Muscle layer of colon (tissue), 2 donors: ENCODE results near the gene RAPGEFL1.
"Not testable (repeated sequence)": the region's sequence is repeated elsewhere in the genome, so short reads cannot be mapped to it uniquely, and the experiment has no call there.

ENCODE experiments used
- H3K27ac ChIP-seq: one replicate; pipeline ENCODE4 v1.7.0; 2013; ENCODE audit warnings: low read depth, mild to moderate bottlenecking, low read length, moderate library complexity
- H3K27me3 ChIP-seq, 2 donors: one replicate each; pipeline ENCODE4 v1.7.0; 2013; ENCODE audit warnings: low read length in 2 of 2, mild to moderate bottlenecking in 2 of 2; ENCODE audit not compliant: insufficient read depth in 2 of 2, control insufficient read depth in 1 of 2
- H3K36me3 ChIP-seq: one replicate; pipeline ENCODE4 v1.7.0; 2013; ENCODE audit warnings: mild to moderate bottlenecking, low read length; ENCODE audit not compliant: insufficient read depth
- H3K4me1 ChIP-seq: one replicate; pipeline ENCODE4 v1.7.0; 2013; ENCODE audit warnings: mild to moderate bottlenecking, low read length; ENCODE audit not compliant: insufficient read depth
- H3K4me3 ChIP-seq, 2 donors: one replicate each; pipeline ENCODE4 v1.7.0; 2013; ENCODE audit warnings: low read length in 2 of 2, low read depth in 1 of 2, mild to moderate bottlenecking in 1 of 2, moderate library complexity in 1 of 2
- H3K9ac ChIP-seq: one replicate; pipeline ENCODE4 v1.7.0; 2013; ENCODE audit warnings: low read length
- H3K9me3 ChIP-seq: one replicate; pipeline ENCODE4 v1.7.0; 2013; ENCODE audit warnings: mild to moderate bottlenecking, low read length
- donor health status: abdominal sarcoma.
- donor health status: Adenocarcinoma of cecum.

Gene RAPGEFL1

GRCh38 chr17:40177275-40177874, at the start of gene RAPGEFL1:
TSS of gene RAPGEFL1 (plus strand) at chr17:40177470. CDS start at chr17:40177862, 392 bp downstream.
- H3K9me3 ChIP-seq, result no peaks in the 10 kb centered on the region
- no peak within 1 kb of the TSS for H3K27ac ChIP-seq
- peaks cover 0 to 4% of the 10 kb centered on the region in 2 donors for H3K27me3 ChIP-seq
- H3K36me3 ChIP-seq, result peaks cover 23% of the 10 kb centered on the region
- peaks cover 6% of the 10 kb centered on the region for H3K4me1 ChIP-seq
- H3K9ac ChIP-seq, result no peak within 1 kb of the TSS
- peak within 1 kb of the TSS in 1 of 2 donors; percentile 83 for H3K4me3 ChIP-seq

- peaks cover 82% of the 10 kb centered on the region for H3K36me3 ChIP-seq
- peaks cover 13% of the 10 kb centered on the region for H3K4me1 ChIP-seq
- no peak overlapping the region for H3K4me3 ChIP-seq
- H3K9ac ChIP-seq, result no peak overlapping the region
- H3K27me3 ChIP-seq, result no peaks in the 10 kb centered on the region
- H3K27ac ChIP-seq, result no peak overlapping the region
- H3K9me3 ChIP-seq, result no peaks in the 10 kb centered on the region
Measured at GRCh38 chr17:40129498-40129897, 47.8 kb upstream of the RAPGEFL1 start.

GRCh38 chr17:40130352-40131042, 46.8 kb upstream of the RAPGEFL1 start:
- H3K9ac ChIP-seq, result no peak overlapping the region
- H3K4me1 ChIP-seq, result peaks cover 6% of the 10 kb centered on the region
- H3K9me3 ChIP-seq, result no peaks in the 10 kb centered on the region
- H3K36me3 ChIP-seq, result peaks cover 92% of the 10 kb centered on the region
- no peak overlapping the region for H3K27ac ChIP-seq
- H3K4me3 ChIP-seq, result no peak overlapping the region
- no peaks in the 10 kb centered on the region for H3K27me3 ChIP-seq

GRCh38 chr17:40134184-40134583, 43.1 kb upstream of the RAPGEFL1 start:
- Histone ChIP-seq H3K9me3 (no peaks in the 10 kb centered on the region), H3K36me3 (peaks cover 80% of the 10 kb centered on the region), H3K27me3 (no peaks in the 10 kb centered on the region), H3K4me3 (no peak overlapping the region), H3K9ac (no peak overlapping the region), H3K27ac (no peak overlapping the region), H3K4me1 (peaks cover under 1% of the 10 kb centered on the region)

- H3K4me3 ChIP-seq, result no peak overlapping the region
- no peaks in the 10 kb centered on the region for H3K9me3 ChIP-seq
- H3K4me1 ChIP-seq, result peaks cover 6% of the 10 kb centered on the region
- H3K27me3 ChIP-seq, result no peaks in the 10 kb centered on the region
- H3K27ac ChIP-seq, result no peak overlapping the region
- no peak overlapping the region for H3K9ac ChIP-seq
- H3K36me3 ChIP-seq, result peaks cover 64% of the 10 kb centered on the region
Measured at GRCh38 chr17:40135817-40136216, 41.5 kb upstream of the RAPGEFL1 start.

- Histone ChIP-seq H3K9ac (peak overlapping the region; percentile 91), H3K4me1 (peaks cover 18% of the 10 kb centered on the region), H3K27ac (peak overlapping the region; percentile 95), H3K4me3 (peak overlapping the region; percentile 66 to 76), H3K9me3 (no peaks in the 10 kb centered on the region), H3K36me3 (peaks cover 40% of the 10 kb centered on the region), H3K27me3 (no peaks in the 10 kb centered on the region)
Measured at GRCh38 chr17:40139566-40140058, 37.7 kb upstream of the RAPGEFL1 start.

- Histone ChIP-seq H3K4me1 (peaks cover 18% of the 10 kb centered on the region), H3K36me3 (peaks cover 21% of the 10 kb centered on the region)
- not testable (repeated sequence) for H3K27ac ChIP-seq, H3K4me3 ChIP-seq, H3K9ac ChIP-seq, H3K9me3 ChIP-seq, H3K27me3 ChIP-seq
Measured at GRCh38 chr17:40143166-40143565, 34.1 kb upstream of the RAPGEFL1 start.

GRCh38 chr17:40145476-40145875, 31.8 kb upstream of the RAPGEFL1 start:
- Histone ChIP-seq H3K9me3 (no peaks in the 10 kb centered on the region), H3K27ac (no peak overlapping the region), H3K4me1 (peaks cover 13% of the 10 kb centered on the region), H3K4me3 (no peak overlapping the region), H3K36me3 (peaks cover 39% of the 10 kb centered on the region), H3K9ac (no peak overlapping the region), H3K27me3 (no peaks in the 10 kb centered on the region)

- Histone ChIP-seq H3K9me3 (no peaks in the 10 kb centered on the region), H3K27me3 (no peaks in the 10 kb centered on the region), H3K4me1 (peaks cover 6% of the 10 kb centered on the region), H3K4me3 (no peak overlapping the region), H3K36me3 (peaks cover 36% of the 10 kb centered on the region), H3K9ac (no peak overlapping the region), H3K27ac (no peak overlapping the region)
Measured at GRCh38 chr17:40148527-40148926, 28.7 kb upstream of the RAPGEFL1 start.

GRCh38 chr17:40150276-40150675, 27.0 kb upstream of the RAPGEFL1 start:
- H3K9me3 ChIP-seq, result no peaks in the 10 kb centered on the region
- H3K27me3 ChIP-seq, result no peaks in the 10 kb centered on the region
- H3K4me1 ChIP-seq, result peaks cover 6% of the 10 kb centered on the region
- peaks cover 42% of the 10 kb centered on the region for H3K36me3 ChIP-seq
- H3K9ac ChIP-seq, result no peak overlapping the region
- H3K4me3 ChIP-seq, result no peak overlapping the region
- no peak overlapping the region for H3K27ac ChIP-seq

GRCh38 chr17:40151414-40151963, 25.8 kb upstream of the RAPGEFL1 start:
- H3K9me3 ChIP-seq, result no peaks in the 10 kb centered on the region
- no peak overlapping the region for H3K27ac ChIP-seq
- H3K36me3 ChIP-seq, result peaks cover 47% of the 10 kb centered on the region
- H3K9ac ChIP-seq, result no peak overlapping the region
- peaks cover 6% of the 10 kb centered on the region for H3K4me1 ChIP-seq
- no peak overlapping the region for H3K4me3 ChIP-seq
- H3K27me3 ChIP-seq, result no peaks in the 10 kb centered on the region
